Right lobe of liver (tissue), 6 donors: Measurements from ENCODE around the gene RBM38. TPM values are rescaled to one million over a fixed set of nuclear protein-coding genes. Genes with fewer than 3 reads are reported as not detected.
"Not testable (repeated sequence)": the region's sequence is repeated elsewhere in the genome, so short reads cannot be mapped to it uniquely, and the experiment has no call there.

Experiments
- ATAC-seq, 4 donors: fragments of 200-7000 bp; cut with Tn5 transposase; one replicate each; pipeline ENCODE4 v1.9.1; 2020; ENCODE audit warnings: mild to moderate bottlenecking in 4 of 4, moderate library complexity in 4 of 4
- DNase-seq, 3 donors: peaks; one replicate each; pipeline ENCODE4 v3.0.0-alpha.2; 2020
- H3K27ac ChIP-seq, 3 donors: fragments of 200-600 bp; one replicate each; pipeline ENCODE4 v1.8.0; 2022
- H3K27me3 ChIP-seq, 2 donors: fragments of 200-600 bp; one replicate each; pipeline ENCODE4 v1.8.0; 2022
- H3K36me3 ChIP-seq, 4 donors: fragments of 200-600 bp; sonication (generic) in 1 of 4; one replicate each; pipeline versions ENCODE4 v1.5.1 to v1.8.0; 2017 to 2022; ENCODE audit warnings: control low read depth in 1 of 4
- H3K4me1 ChIP-seq, 4 donors: fragments of 200-600 bp; sonication (generic) in 1 of 4; one replicate each; pipeline versions ENCODE4 v1.5.1 to v1.8.0; 2017 to 2022; ENCODE audit warnings: control low read depth in 1 of 4
- H3K4me3 ChIP-seq, 3 donors: fragments of 200-600 bp; one replicate each; pipeline ENCODE4 v1.8.0; 2022
- H3K9me3 ChIP-seq, 4 donors: fragments of 200-600 bp; sonication (generic) in 1 of 4; one replicate each; pipeline versions ENCODE4 v1.5.1 to v1.8.0; 2017 to 2022; ENCODE audit warnings: control low read depth in 1 of 4
- POLR2A ChIP-seq: fragments of 450-650 bp; IDR thresholded peaks from one replicate; pipeline ENCODE4 v1.6.1; 2017; ENCODE audit warnings: antibody characterized with exemption, mild to moderate bottlenecking
- WGBS: methylation state at CpG from one replicate; pipeline ENCODE4 v1.1.6; 2018; ENCODE audit warnings: low coverage, low lambda C conversion rate; ENCODE audit not compliant: insufficient coverage; ENCODE audit errors: missing lambda C conversion rate; 5-methylcytosine and 5-hydroxymethylcytosine counted together
- intact Hi-C, 2 donors: fragments of 100-400 bp; cut with DNase I; formaldehyde crosslinking; loops; one replicate each; pipeline versions ENCODE4 v1.11.2 to v1.14.1; 2022
- total RNA-seq, 6 experiments: library from RNA; depleted of rRNA in 2 of 6; stranded (reverse); fragments of >200 nt in 2 of 6; fragmentation: NEBNext Ultra II Directional in 3 of 6; extraction: Animal tissue kit (Norgen Biotek cat#: 25700) in 3 of 6; gene quantifications; one replicate each; pipeline versions ENCODE4 v1.1.0 to v1.2.4, GENCODE V29; 2016 to 2023
- TF ChIP-seq, protein P1 (sequence below), 4 donors: fragments of 200-600 bp in 3 of 4; fragments of 450-650 bp in 1 of 4; IDR thresholded peaks; one replicate each; pipeline versions ENCODE4 v1.5.1 to v1.8.0; 2016 to 2022; ENCODE audit warnings: antibody characterized with exemption in 4 of 4, mild to moderate bottlenecking in 2 of 4
- donor health status: DM: no; HTN: yes; CAD: no.
- donor health status: DM: no; HTN: no; CAD: no.
- donor health status: DM: no; HTN: no; CAD: no.
- donor health status: DM: no; HTN: yes; CAD: no.
- donor health status: DM: no; HTN: yes; CAD: no.

RBM38 gene
- total RNA-seq, 6 experiments from 2014 or later, result 3.9 to 16.9 (median 9.6) TPM

GRCh38 chr20:57415771-57416170 lies 24.6 kb downstream of the RBM38 start:
- intact Hi-C loops, result no loop called here
- ATAC-seq (no peak), DNase-seq (no peak)
- Histone ChIP-seq H3K9me3 (no peaks in the 10 kb centered on the region), H3K27me3 (no peaks in the 10 kb centered on the region), H3K4me3 (no peak overlapping the region), H3K27ac (no peak overlapping the region), H3K36me3 (no peaks in the 10 kb centered on the region), H3K4me1 (no peaks in the 10 kb centered on the region)
- TF ChIP-seq, protein P1, sequence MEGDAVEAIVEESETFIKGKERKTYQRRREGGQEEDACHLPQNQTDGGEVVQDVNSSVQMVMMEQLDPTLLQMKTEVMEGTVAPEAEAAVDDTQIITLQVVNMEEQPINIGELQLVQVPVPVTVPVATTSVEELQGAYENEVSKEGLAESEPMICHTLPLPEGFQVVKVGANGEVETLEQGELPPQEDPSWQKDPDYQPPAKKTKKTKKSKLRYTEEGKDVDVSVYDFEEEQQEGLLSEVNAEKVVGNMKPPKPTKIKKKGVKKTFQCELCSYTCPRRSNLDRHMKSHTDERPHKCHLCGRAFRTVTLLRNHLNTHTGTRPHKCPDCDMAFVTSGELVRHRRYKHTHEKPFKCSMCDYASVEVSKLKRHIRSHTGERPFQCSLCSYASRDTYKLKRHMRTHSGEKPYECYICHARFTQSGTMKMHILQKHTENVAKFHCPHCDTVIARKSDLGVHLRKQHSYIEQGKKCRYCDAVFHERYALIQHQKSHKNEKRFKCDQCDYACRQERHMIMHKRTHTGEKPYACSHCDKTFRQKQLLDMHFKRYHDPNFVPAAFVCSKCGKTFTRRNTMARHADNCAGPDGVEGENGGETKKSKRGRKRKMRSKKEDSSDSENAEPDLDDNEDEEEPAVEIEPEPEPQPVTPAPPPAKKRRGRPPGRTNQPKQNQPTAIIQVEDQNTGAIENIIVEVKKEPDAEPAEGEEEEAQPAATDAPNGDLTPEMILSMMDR (IDR thresholded peaks at IDR 0.05), result no peak
- no peak for TF ChIP-seq POLR2A
- WGBS, result 96% methylated on average over 4 of the region's 11 CpGs

DNA sequence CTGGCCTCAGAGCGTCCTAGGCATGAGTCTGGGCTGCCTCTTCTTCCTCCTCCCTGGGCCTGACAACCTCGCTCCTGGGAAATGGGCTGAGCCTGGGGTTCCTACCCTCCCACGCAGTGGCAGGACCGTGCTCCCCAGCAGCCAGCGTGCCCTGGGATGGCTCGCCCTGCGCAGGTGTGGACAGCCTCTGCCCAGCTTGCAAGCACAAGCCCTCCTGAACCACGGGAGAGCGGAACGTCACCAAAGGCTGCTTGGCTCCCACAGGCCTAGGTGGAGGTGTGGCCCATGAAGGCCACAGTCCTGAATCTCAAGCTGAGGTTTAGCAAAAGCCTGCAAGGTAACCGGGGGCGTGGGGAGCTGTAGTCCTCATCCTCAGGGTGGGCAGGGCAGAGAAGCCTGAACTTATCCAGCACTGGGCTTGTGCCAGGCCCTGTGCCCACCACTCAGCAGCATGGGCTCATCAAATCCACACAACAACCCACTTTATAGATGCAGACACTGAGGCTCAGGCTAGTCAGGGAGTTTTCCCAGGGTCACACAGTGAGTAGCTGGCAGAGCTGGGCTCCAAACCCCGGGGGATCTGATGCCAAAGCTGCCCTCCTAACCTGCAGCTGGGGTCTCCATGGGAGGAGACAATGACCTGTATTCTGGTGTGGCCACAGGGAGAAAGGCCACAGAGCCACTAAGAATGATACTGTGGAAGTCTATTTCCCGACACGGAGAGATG lies 25.3 kb downstream of the RBM38 start:
- Histone ChIP-seq H3K9me3 (no peaks in the 10 kb centered on the region), H3K4me3 (no peak overlapping the region), H3K27me3 (no peaks in the 10 kb centered on the region), H3K4me1 (no peaks in the 10 kb centered on the region), H3K27ac (no peak overlapping the region), H3K36me3 (no peaks in the 10 kb centered on the region)
- TF ChIP-seq, protein P1 (IDR thresholded peaks at IDR 0.05), result no peak
- TF ChIP-seq POLR2A, result no peak
- intact Hi-C loops, result no loop called here
- ATAC-seq (no peak), DNase-seq (no peak)
- WGBS, result 100% methylated on average over 1 of the region's 15 CpGs

DNA sequence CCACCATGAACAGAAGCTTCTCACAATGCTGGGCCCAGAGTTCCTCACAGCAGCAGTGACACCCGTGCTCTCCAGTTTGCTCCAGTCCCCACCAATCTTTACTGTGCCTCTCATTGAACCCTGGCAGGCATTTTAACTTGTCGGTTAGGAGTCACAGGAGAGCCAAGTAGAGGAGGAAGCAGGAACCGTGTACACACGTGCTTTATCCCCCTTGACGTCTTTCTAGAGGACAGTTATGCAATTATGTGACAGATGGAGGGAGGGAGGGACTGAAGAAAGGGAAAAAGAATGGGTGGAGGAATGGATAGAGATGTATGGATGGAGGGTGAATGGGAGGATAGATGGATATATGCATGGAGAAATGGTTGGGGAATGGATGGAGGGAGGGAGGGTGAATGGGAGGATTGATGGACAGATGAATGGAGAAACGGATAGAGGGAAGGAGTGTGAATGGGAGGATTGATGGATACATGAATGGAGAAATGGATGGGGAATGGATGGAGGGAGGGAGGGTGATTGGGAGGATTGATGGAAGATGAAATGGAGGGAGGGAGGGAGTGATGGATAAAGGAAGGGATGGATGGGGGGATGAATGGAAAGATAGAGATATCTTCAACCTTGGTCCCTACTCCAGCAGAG lies 26.0 kb downstream of the RBM38 start:
- intact Hi-C loops, result no loop called here
- DNase-seq, result no peak
- no peaks in the 10 kb centered on the region for H3K9me3 ChIP-seq
- H3K36me3 ChIP-seq, result no peaks in the 10 kb centered on the region
- peaks cover 0 to 2% (median 0%) of the 10 kb centered on the region in 4 donors for H3K4me1 ChIP-seq
- no peak overlapping the region for H3K27ac ChIP-seq
- no peaks in the 10 kb centered on the region for H3K27me3 ChIP-seq
- no peak overlapping the region for H3K4me3 ChIP-seq
- no peak for ATAC-seq
- WGBS, result 39% methylated on average over 6 of the region's 6 CpGs
- no peak for TF ChIP-seq POLR2A
- TF ChIP-seq, protein P1 (IDR thresholded peaks at IDR 0.05), result no peak

DNA sequence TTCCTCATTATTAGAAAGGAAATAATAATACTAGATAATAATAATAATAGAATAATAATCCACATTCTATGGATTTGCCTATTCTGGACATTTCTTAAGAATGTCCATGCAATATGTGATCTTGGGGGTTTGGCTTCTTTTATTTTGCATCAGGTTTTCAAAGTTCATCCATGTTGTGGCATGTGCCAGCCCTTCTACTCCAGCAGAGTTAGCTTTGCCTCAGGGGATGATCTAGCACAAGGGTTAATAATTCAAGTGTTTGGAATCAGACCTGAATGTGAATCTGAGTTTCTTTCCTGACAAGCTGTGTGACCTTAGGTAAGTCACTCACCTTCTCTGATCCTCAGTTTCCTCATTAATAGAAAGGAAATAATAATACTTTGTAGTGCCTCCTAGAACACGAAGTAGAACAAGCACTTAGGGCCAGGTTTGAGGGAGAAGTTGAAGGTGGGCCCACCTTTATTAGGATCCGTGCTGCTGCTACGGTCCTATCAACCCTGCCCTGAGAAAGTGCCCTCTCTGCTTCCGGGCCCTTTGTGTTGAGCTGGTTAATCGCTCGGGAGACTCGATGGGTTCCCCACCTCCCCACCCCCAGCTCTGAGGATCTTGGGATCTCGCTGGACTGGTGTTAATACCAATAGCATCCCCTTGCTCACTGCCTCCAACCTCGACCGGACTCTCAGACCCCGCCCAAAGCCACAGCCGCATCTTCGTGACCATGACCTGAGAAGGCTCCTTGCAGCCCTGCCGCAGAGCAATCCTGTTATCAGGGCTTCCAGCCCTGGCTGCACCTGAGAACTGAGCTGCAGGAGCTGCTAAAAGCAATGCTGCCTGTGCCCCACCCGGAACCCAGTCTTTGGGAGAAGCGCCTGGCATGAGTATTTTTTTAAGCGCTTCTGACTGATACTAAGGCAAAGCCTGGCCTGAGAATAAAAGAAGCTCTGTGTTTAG lies 26.9 kb downstream of the RBM38 start:
- intact Hi-C loops, result no loop called here
- 41% methylated on average over 9 of the region's 17 CpGs for WGBS
- TF ChIP-seq POLR2A, result no peak
- TF ChIP-seq, protein P1 (IDR thresholded peaks at IDR 0.05), result no peak

GRCh38 chr20:57419479-57419878 lies 28.3 kb downstream of the RBM38 start:
- H3K4me1 ChIP-seq, result peaks cover 0 to 10% (median 2%) of the 10 kb centered on the region in 4 donors
- ATAC-seq, H3K9me3 ChIP-seq, intact Hi-C loops, H3K27me3 ChIP-seq, H3K4me3 ChIP-seq, H3K27ac ChIP-seq, DNase-seq, H3K36me3 ChIP-seq: not testable (repeated sequence)
- 89% methylated on average over 3 of the region's 4 CpGs for WGBS

More for the DNA sequence above, 26.9 kb downstream of the RBM38 start:
- DNase-seq (peak in 1 of 3 donors; percentile 23), ATAC-seq (no peak)
- Histone ChIP-seq H3K36me3 (no peaks in the 10 kb centered on the region), H3K27me3 (no peaks in the 10 kb centered on the region), H3K27ac (no peak overlapping the region), H3K4me3 (no peak overlapping the region), H3K4me1 (peaks cover 0 to 10% (median 2%) of the 10 kb centered on the region in 4 donors), H3K9me3 (no peaks in the 10 kb centered on the region)
